Measurements from ENCODE around the gene GRIN3A.

GRCh38 chr9:101673642-101674041, 64.8 kb downstream of the GRIN3A start:
- TF ChIP-seq CTCF (IDR thresholded peaks at IDR 0.05) (no peak), POLR2A (IDR thresholded peaks at IDR 0.05) (no peak)
